Stimulated activated CD4-positive, alpha-beta T cell treated with anti-CD3 and anti-CD28 coated beads, Interleukin-1b, Interleukin-23, amount 100 ng/mL, for 48 hours (primary cell): ENCODE data around the gene DHTKD1.

ENCODE experiments used
- DNase-seq: peaks from one replicate; pipeline ENCODE4 v3.0.0-alpha.2; 2020

The DHTKD1 gene, protein sequence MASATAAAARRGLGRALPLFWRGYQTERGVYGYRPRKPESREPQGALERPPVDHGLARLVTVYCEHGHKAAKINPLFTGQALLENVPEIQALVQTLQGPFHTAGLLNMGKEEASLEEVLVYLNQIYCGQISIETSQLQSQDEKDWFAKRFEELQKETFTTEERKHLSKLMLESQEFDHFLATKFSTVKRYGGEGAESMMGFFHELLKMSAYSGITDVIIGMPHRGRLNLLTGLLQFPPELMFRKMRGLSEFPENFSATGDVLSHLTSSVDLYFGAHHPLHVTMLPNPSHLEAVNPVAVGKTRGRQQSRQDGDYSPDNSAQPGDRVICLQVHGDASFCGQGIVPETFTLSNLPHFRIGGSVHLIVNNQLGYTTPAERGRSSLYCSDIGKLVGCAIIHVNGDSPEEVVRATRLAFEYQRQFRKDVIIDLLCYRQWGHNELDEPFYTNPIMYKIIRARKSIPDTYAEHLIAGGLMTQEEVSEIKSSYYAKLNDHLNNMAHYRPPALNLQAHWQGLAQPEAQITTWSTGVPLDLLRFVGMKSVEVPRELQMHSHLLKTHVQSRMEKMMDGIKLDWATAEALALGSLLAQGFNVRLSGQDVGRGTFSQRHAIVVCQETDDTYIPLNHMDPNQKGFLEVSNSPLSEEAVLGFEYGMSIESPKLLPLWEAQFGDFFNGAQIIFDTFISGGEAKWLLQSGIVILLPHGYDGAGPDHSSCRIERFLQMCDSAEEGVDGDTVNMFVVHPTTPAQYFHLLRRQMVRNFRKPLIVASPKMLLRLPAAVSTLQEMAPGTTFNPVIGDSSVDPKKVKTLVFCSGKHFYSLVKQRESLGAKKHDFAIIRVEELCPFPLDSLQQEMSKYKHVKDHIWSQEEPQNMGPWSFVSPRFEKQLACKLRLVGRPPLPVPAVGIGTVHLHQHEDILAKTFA

DNA sequence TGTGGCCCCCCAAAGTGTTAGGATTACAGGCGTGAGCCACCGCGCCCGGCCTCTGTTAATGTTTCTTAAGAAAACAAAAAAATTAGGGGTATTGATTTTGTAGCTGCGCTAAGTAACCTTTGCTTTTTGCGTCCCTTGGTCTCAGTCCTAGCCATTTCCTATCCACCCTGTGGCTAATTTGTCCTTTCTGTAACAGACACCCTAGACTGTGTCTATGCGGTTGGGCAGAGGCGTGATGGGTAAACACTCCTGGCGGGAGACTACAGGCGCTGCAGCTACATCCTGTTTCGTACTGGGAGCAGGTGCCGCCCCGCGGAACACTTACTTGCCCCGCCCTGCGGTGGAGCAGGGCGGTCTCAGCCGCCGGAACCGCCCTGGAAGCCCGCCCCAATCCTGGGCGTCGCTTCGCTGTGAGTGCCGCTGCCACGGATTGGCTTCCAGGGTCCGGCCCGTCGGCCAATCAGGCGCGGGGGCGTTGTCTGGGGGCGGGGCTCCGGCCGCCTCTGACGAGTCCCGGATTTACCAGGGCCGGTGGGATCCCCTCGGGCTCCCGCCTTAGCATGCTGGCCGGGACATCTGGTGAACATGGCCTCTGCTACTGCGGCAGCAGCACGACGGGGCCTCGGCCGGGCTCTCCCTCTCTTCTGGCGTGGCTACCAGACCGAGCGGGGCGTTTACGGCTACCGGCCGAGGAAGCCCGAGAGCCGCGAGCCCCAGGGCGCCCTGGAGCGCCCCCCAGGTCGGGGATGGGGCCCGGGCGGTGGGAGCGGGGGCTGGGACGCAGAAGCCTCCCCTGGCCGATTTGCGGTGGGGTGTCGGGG lies at the start of gene DHTKD1:
Gene DHTKD1 (plus strand): TSS at position 506 of the 821 bp plus-strand sequence. CDS start 80 bp downstream, at position 586.
- peak; percentile 99 for DNase-seq

DNA sequence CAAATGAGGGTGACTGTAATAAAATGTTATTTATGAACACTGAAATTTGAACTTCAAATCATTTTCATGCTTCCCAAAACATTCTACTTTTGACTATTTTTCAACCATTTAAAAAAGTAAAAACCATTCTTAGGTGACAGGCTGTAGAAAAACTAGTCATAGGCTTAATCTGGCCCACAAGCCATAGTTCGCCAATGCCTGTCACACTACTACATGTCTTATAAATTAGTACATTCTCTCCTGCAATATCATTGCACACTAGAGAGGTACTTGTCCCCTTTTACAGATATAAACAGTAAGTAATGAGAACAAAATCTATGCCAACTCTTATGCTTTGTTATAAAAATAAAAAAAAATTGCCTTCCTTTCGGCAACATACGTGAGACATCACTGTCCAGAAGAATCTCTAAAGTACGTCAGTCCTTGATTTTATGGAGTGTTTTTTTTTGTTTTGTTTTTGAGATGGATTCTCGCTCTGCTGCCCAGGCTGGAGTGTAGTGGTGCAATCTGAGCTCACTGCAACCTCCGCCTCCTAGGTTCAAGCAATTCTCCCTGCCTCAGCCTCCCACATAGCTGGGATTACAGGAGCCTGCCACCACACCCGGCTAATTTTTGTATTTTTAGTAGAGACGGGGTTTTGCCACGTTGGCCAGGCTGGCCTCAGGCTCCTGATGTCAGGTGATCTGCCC lies 49.3 kb upstream of the DHTKD1 start:
- DNase-seq = no peak

GRCh38 chr10:12020574-12020973 lies 48.2 kb upstream of the DHTKD1 start:
- DNase-seq = no peak

GRCh38 chr10:12022580-12023257 lies 46.0 kb upstream of the DHTKD1 start:
- DNase-seq = no peak

GRCh38 chr10:12025591-12025990 lies 43.2 kb upstream of the DHTKD1 start:
- DNase-seq = no peak

GRCh38 chr10:12027539-12027938 lies 41.2 kb upstream of the DHTKD1 start:
- no peak for DNase-seq

DNA sequence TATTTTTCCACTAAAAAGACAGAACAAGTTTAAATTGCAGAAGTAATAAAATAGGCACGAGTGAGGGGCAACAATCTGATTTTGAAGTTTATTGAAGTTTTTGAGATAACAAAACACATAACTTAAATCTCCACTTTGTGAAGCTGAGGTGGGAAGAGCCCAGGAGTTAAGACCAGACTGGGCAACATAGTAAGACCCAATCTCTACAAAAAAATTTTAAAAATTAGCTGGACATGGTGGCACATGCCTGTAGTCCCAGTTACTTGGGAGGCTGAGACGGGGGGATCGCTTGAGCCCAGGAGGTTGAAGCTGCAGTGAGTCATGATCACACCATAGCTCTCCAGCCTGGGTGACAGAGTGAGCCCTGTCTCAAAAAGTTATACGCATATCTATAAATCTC lies 37.4 kb upstream of the DHTKD1 start:
- no peak for DNase-seq

GRCh38 chr10:12036073-12036655 lies 32.6 kb upstream of the DHTKD1 start:
- no peak for DNase-seq

DNA sequence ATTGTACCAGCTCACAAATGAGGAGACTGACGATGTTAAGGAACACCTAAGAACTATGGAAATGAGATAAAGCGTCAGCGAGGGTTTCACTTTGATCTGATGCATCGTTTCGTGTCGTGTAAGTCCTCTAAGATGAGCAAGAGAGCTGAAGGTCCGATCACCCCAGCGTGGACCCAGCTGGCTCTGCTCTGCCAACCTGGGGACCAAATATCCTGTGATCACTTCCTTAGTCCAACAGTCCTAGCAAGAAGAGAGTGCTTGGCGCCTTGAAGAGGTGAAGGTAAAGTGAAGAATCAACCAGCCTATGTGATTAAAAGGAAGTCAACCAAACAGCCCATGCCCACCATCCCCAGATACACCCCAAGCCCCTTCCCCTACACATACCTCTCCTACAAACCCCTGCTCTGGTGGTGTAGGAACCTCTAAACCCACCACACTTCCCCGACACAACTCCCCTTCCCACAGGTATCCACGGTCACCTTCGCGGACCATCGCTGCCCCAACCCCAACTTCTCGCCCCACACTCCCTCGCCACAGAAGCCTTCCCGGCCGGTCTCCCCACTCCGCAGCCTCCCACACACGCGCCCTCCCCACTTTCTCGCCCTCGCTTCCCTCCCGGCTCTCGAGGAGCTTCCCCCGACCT lies 26.9 kb upstream of the DHTKD1 start:
- DNase-seq = peak; percentile 44

GRCh38 chr10:12042409-12042796 lies 26.4 kb upstream of the DHTKD1 start:
- peak; percentile 50 for DNase-seq

DNA sequence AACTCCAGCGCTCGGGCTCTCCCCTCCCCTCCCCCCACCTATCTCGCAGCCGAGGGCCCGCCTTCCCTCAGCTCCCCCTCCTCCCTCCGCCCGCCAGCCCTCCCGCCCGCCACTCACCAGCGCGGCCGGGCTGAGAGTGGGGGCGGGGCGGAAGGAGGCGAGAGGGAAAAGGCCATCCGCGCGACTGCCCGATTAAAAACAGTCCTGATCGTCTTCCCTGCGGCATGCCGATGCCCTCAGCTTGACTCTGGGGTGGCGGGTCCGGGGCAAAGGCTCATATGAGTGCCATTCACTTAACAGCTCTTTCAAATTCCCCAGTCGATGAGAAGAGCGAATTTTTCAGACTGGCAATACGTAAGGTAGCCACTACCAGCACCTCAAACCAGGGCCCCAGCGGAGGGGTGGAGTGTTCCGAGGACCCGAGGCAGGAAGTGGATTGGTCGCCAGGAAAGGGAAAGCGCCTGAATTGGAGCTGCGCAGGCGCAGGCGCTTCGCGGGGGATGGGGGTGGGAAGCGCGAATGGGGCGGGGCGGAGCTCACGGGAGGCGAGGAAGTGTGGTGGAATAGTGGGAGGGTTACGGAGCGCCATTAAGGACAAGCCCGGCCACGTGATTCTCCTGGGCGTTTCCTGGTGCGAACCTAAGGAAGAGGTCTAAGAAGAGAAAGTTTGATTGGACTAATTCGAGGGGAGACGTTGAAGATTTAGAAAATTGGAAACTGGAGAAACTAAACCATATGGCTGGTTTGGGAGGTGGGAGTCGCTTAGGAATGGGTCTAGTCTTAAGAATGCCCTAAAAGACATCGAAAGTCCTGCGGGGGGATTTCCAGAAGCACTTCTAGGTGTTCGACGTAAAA lies 25.7 kb upstream of the DHTKD1 start, which contains the start of gene UPF2:
Gene UPF2 (minus strand): TSS at position 13 of the 855 bp plus-strand sequence. CDS start 7,386 bp downstream, outside the sequence.
- peak; percentile 99 for DNase-seq

- no peak for DNase-seq
These were observed 23.2 kb upstream of the DHTKD1 start for GRCh38 chr10:12045596-12045995.

GRCh38 chr10:12048547-12048946 lies 20.2 kb upstream of the DHTKD1 start:
- no peak for DNase-seq

- DNase-seq = no peak
These were observed 18.2 kb upstream of the DHTKD1 start for GRCh38 chr10:12050528-12050927.

DNA sequence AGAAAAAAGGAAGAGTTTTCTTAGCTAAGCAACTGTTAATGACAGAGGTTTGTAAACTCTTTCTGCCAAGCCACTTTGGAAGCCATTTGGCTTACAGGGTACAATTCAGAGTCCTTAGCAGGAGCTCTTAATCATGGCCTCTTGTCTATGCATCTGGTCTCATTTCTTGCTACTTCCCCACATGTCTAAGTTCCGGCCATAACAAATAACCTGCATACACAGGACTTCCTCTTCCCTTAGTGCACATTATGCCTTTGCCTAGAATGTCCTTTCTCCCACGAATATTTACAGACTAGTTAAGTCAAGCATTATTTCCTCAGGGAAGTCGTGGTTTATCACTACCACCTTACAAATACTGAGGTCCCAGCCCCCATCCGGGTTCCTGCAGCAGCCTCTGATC lies 17.5 kb upstream of the DHTKD1 start:
- DNase-seq = no peak

DNA sequence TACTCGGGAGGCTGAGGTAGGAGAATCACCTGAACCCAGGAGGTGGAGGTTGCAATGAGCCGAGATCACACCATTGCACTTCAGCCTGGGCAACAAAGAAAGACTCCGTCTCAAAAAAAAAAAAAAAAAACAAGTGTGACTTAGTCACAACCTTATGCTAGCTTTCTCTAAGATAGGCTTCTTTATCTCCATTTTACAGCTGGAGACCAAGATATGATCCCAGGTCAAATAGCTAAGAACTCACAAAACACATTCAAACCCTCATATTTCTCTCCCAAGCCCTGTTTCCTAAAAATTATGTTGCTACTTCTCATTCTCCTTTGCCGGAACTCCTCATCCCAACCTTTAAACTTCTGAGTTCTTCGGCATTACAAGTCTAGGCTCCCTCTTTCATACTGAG lies 13.0 kb upstream of the DHTKD1 start:
- DNase-seq = no peak

- no peak for DNase-seq
These were observed 12.0 kb upstream of the DHTKD1 start for GRCh38 chr10:12056748-12057147.

DNA sequence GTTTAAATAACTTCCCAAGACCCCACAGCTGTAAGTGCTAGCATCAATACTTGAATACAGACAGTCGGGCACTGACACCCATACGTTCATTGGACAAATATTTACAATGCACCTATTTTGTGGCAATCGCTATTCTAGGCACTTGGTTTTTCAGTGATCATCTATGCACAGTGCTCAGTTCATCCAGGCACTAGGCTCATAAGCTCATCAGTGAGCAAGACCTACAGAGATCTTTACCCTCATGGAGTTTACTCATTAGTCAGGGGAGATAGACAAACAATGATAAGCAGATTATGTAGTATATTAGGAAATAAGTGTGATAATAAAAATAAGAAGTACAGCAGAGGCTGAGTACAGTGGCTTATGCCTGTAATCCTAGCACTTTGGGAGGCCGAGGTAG lies 7.6 kb upstream of the DHTKD1 start:
- no peak for DNase-seq

- DNase-seq = no peak
These were observed 5.8 kb upstream of the DHTKD1 start for GRCh38 chr10:12062754-12063482.
